ENCODE measurements around the gene PRR14L.

DNA sequence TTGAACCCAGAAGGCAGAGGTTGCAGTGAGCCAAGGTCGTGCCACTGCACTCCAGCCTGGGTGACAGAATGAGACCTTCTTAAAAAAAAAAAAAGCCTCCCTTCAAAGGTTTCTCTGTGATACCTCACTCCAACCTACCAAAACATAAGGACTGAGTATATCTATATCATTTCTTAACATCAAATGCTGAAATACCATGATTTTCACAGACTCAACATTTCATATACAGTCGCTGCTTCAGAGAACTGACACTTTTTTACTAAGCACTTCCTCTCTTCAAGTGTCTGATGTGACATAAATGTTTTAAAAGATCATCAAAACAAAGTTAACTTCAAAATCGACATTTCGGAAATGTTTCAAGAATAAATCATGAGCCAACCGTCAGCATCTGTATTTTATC, 12.0 kb downstream of the PRR14L start:
- TF ChIP-seq, protein P1, sequence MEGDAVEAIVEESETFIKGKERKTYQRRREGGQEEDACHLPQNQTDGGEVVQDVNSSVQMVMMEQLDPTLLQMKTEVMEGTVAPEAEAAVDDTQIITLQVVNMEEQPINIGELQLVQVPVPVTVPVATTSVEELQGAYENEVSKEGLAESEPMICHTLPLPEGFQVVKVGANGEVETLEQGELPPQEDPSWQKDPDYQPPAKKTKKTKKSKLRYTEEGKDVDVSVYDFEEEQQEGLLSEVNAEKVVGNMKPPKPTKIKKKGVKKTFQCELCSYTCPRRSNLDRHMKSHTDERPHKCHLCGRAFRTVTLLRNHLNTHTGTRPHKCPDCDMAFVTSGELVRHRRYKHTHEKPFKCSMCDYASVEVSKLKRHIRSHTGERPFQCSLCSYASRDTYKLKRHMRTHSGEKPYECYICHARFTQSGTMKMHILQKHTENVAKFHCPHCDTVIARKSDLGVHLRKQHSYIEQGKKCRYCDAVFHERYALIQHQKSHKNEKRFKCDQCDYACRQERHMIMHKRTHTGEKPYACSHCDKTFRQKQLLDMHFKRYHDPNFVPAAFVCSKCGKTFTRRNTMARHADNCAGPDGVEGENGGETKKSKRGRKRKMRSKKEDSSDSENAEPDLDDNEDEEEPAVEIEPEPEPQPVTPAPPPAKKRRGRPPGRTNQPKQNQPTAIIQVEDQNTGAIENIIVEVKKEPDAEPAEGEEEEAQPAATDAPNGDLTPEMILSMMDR (IDR thresholded peaks at IDR 0.05): no peak
- TF ChIP-seq POLR2A (IDR thresholded peaks at IDR 0.05) (no peak), EP300 (IDR thresholded peaks at IDR 0.05) (no peak)
